Skeletal muscle satellite cell (primary cell): ENCODE results near the gene MED16.
A peak's percentile ranks its signal among the peaks of the same experiment; 100 is the strongest.
"Not testable (repeated sequence)": the region's sequence is repeated elsewhere in the genome, so short reads cannot be mapped to it uniquely, and the experiment has no call there.

Experiments
- H3K27me3 ChIP-seq: 2 replicates; pipeline ENCODE4 v1.7.0; 2013; ENCODE audit warnings: low read length; ENCODE audit not compliant: control insufficient read depth, insufficient read depth
- H3K36me3 ChIP-seq: 2 replicates; pipeline ENCODE4 v1.7.0; 2013; ENCODE audit warnings: mild to moderate bottlenecking, control low read depth, low read length; ENCODE audit not compliant: insufficient read depth
- H3K4me1 ChIP-seq: 2 replicates; pipeline ENCODE4 v1.7.0; 2013; ENCODE audit warnings: low read length; ENCODE audit not compliant: control insufficient read depth, insufficient read depth
- H3K4me2 ChIP-seq: 2 replicates; pipeline ENCODE4 v1.7.0; 2013; ENCODE audit warnings: mild to moderate bottlenecking, low read length
- H3K4me3 ChIP-seq: 2 replicates; pipeline ENCODE4 v1.7.0; 2013; ENCODE audit warnings: low read length
- H3K9ac ChIP-seq: 2 replicates; pipeline ENCODE4 v1.7.0; 2013; ENCODE audit warnings: mild to moderate bottlenecking, low read depth, low read length, moderate library complexity
- H3K9me3 ChIP-seq: replicated peaks from 2 replicates; pipeline ENCODE4 v1.7.0; 2013; ENCODE audit warnings: mild to moderate bottlenecking, control low read depth, low read length

MED16 gene

DNA sequence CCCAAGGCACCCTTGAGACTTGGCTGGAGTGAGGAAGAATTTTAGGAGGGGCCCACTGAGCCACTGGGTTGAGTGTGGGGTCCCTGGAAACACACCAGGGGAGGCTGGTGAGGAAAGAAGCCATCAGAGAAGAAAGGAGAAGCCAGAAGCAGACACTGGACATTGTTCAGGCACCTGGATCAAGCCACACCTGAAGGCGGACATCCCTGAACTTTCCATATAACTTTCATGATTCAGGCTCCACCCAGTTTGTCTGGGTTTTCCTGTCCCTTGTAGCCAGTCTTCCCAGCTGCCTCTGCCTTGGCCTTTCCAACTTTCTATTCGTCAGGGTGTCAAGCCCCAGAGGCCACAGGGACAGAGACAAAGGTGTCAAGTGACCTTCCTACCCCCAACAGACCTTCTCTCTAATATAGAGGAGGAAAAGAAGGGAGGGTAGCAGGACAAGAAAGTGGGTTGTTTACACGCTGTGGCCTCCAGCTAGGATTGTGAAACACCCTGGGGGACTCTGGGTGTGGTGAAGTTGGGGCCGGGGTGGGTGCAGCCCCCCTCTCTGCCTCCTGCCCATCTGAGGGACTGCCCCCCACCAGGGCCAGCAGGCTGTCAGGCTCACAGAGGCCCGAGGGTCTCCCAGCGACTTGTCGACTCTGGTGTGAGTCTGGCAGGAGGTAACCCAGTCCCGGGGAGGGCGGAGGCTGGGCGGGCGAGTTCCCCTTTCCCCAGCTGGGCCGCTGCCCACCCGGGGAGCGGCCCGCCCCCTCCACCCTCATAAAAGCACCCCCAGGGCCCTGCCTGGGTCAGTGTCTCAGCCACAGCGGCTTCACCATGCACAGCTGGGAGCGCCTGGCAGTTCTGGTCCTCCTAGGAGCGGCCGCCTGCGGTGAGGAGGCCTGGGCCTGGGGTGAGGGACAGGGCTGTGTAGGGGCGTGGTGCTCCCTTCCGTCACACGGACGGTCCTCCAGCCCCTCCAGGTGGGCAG is 33.8 kb downstream of the MED16 start, which contains the start of gene CFD:
Gene CFD, plus strand, starts transcription at position 797 of the 976 bp plus-strand sequence. Its CDS starts 26 bp downstream, at position 823.
- Histone ChIP-seq H3K9ac (no peak within 1 kb of the TSS), H3K27me3 (peaks cover 9% of the 10 kb centered on the region), H3K9me3 (no peaks in the 10 kb centered on the region), H3K36me3 (no peaks in the 10 kb centered on the region), H3K4me1 (peaks cover 6% of the 10 kb centered on the region), H3K4me3 (peak within 1 kb of the TSS; percentile 55), H3K4me2 (peak within 1 kb of the TSS; percentile 76)

DNA sequence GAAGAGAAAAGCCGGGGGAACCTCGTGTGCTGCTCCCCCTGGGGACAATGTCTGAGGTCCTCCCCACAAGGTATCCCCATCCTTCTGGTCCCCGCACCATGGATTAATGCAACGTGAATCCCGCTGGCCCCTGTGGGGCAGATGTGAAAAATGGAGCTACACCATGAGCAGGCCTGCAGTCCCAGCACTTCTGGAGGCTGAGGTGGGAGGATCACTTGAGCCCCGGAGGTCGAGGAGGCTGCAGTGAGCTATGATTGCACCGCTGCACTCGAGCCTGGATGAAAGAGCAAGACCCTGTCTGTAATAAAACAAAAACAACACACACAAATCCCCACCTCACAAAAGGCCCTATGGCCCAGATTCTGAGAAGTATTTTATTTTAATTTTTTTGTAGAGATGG is 34.7 kb downstream of the MED16 start:
- Histone ChIP-seq H3K4me2 (no peak overlapping the region), H3K9me3 (no peaks in the 10 kb centered on the region), H3K36me3 (no peaks in the 10 kb centered on the region), H3K27me3 (peaks cover 9% of the 10 kb centered on the region), H3K9ac (no peak overlapping the region), H3K4me1 (peaks cover 6% of the 10 kb centered on the region), H3K4me3 (no peak overlapping the region)

GRCh38 chr19:855566-856120 is 37.3 kb downstream of the MED16 start:
- Histone ChIP-seq H3K27me3 (peaks cover 13% of the 10 kb centered on the region), H3K4me1 (peaks cover 10% of the 10 kb centered on the region)

DNA sequence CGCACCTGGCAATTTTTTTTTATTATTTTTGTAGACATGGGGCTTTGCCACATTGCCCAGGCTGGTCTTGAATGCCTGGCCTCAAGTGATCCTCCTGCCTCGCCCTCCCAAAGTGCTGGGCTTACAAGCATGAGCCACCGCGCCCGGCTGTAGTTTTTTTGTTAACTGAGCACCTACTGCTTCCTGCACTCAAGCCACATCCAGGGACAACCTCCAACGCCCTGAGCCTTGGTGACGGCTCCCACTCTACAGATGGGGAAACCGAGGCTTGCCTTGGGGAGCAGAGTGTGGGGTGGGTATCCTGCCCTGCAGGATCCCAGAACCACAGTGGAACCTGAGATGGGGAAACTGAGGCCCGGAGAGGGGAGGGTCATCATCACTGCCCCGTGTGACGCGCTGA is 37.8 kb downstream of the MED16 start:
- Histone ChIP-seq H3K9ac (no peak overlapping the region), H3K36me3 (no peaks in the 10 kb centered on the region), H3K27me3 (peaks cover 11% of the 10 kb centered on the region), H3K4me3 (no peak overlapping the region), H3K9me3 (no peaks in the 10 kb centered on the region), H3K4me2 (no peak overlapping the region), H3K4me1 (peaks cover 14% of the 10 kb centered on the region)

More at GRCh38 chr19:855566-856120, 37.3 kb downstream of the MED16 start:
- Histone ChIP-seq H3K9ac (no peak overlapping the region), H3K4me3 (no peak overlapping the region), H3K4me2 (no peak overlapping the region), H3K36me3 (no peaks in the 10 kb centered on the region), H3K9me3 (no peaks in the 10 kb centered on the region)

GRCh38 chr19:854549-854948 is 38.4 kb downstream of the MED16 start:
- Histone ChIP-seq H3K4me2 (no peak overlapping the region), H3K9me3 (no peaks in the 10 kb centered on the region), H3K36me3 (no peaks in the 10 kb centered on the region), H3K27me3 (peaks cover 6% of the 10 kb centered on the region), H3K4me1 (peaks cover 12% of the 10 kb centered on the region), H3K4me3 (no peak overlapping the region), H3K9ac (no peak overlapping the region)

DNA sequence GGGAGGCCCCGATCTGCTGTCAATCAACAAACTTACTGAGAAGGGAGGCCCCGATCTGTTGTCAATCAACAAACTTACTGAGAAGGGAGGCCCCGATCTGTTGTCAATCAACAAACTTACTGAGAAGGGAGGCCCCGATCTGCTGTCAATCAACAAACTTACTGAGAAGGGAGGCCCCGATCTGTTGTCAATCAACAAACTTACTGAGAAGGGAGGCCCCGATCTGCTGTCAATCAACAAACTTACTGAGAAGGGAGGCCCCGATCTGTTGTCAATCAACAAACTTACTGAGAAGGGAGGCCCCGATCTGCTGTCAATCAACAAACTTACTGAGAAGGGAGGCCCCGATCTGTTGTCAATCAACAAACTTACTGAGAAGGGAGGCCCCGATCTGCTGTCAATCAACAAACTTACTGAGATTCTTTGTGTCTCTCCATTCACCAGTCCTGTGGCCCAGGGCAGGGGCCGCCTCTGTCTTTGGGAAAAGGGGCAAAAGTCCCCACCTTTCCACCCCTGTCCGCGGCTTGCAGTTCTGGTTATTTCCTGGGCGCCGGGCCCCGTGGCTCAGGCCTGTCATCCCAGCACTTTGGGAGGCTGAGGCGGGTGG is 39.3 kb downstream of the MED16 start:
- not testable (repeated sequence) for H3K27me3 ChIP-seq, H3K4me3 ChIP-seq, H3K36me3 ChIP-seq, H3K4me1 ChIP-seq, H3K4me2 ChIP-seq, H3K9me3 ChIP-seq, H3K9ac ChIP-seq

DNA sequence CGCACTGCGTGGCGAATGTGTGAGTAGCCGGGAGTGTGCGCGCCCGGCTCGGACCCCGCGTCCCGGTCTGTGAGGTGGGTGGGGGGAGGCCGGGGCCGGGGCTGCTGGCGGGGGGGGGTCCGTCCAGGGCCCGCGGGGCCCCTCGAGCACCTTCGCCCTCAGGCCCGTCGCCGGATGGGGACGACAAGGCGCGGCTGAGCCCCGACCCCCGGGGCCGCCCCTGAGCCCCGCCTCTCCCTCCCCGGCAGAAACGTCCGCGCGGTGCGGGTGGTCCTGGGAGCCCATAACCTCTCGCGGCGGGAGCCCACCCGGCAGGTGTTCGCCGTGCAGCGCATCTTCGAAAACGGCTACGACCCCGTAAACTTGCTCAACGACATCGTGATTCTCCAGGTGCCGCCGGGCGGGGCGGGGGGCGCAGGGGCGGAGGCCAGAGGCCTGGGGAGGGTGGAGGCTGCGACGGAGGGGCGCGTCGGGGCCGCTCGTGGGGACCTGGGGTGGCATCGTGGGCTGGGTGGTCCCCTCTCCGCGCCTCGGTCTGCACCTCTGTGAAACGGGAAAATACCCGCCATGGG is 39.9 kb downstream of the MED16 start:
- H3K27me3 ChIP-seq: peaks cover 11% of the 10 kb centered on the region
- no peaks in the 10 kb centered on the region for H3K36me3 ChIP-seq
- no peak overlapping the region for H3K4me2 ChIP-seq
- H3K4me3 ChIP-seq: no peak overlapping the region
- peaks cover 8% of the 10 kb centered on the region for H3K4me1 ChIP-seq
- H3K9ac ChIP-seq: no peak overlapping the region
- H3K9me3 ChIP-seq: no peaks in the 10 kb centered on the region

GRCh38 chr19:852136-853013 is 40.6 kb downstream of the MED16 start, which contains the start of gene ELANE:
TSS of gene ELANE (plus strand) at chr19:852303. CDS start at chr19:852329, 26 bp downstream.
- Histone ChIP-seq H3K9me3 (no peaks in the 10 kb centered on the region), H3K9ac (no peak within 1 kb of the TSS), H3K4me1 (peaks cover 8% of the 10 kb centered on the region), H3K4me2 (no peak within 1 kb of the TSS), H3K27me3 (peaks cover 18% of the 10 kb centered on the region), H3K4me3 (no peak within 1 kb of the TSS), H3K36me3 (no peaks in the 10 kb centered on the region)

- Histone ChIP-seq H3K4me2 (peak overlapping the region; percentile 69), H3K4me3 (peak overlapping the region; percentile 43), H3K4me1 (peaks cover 8% of the 10 kb centered on the region), H3K9me3 (no peaks in the 10 kb centered on the region), H3K9ac (peak overlapping the region; percentile 6), H3K27me3 (peaks cover 31% of the 10 kb centered on the region), H3K36me3 (no peaks in the 10 kb centered on the region)
These were observed 42.0 kb downstream of the MED16 start for GRCh38 chr19:850979-851335.

DNA sequence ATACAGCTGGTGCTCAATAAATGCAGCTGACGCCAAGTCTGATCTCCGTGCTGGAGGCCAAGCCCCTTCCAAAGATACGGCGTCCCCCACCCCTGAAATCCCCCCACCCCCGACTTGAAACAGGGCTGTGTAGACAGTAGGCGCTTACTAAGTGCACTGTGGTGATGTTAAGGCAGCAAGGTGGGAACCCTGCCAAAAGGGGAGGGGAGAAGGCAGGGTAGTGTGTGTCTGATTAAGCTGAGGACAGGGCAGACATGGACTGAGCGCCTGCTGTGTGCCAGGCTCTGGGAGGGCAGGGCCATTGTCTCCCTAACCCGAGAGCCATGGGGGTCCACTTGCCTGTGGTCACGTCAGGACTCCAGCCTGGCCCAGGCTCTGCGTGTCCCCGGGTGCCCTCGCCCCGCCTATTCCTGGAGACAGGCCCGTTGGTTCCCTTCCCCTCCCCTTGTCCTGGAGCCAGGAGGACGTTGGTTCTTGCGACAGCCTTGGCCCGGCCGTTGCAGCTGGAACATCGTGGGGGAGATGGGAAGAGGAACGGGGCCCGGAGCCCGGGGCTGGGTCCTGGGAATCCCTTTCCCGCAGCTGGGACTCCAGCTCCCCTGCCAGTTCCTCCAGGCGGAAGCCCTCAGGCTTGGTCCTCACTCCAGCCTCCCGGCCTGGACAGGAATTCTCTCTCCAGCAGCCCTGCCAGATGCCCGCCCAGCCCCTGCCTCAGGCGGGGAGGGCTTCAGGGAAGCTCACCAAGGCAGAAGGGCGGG is 42.6 kb downstream of the MED16 start:
- peak overlapping the region; percentile 6 for H3K9ac ChIP-seq
- H3K36me3 ChIP-seq: no peaks in the 10 kb centered on the region
- H3K4me1 ChIP-seq: peaks cover 8% of the 10 kb centered on the region
- peak overlapping the region; percentile 69 for H3K4me2 ChIP-seq
- H3K27me3 ChIP-seq: peaks cover 36% of the 10 kb centered on the region
- no peaks in the 10 kb centered on the region for H3K9me3 ChIP-seq
- peak overlapping the region; percentile 43 for H3K4me3 ChIP-seq
